ENCODE measurements around the gene LRBA. TPM values are rescaled to one million over a fixed set of nuclear protein-coding genes. Genes with fewer than 3 reads are reported as not detected.
"Not testable (repeated sequence)": the region's sequence is repeated elsewhere in the genome, so short reads cannot be mapped to it uniquely, and the experiment has no call there.

LRBA gene
- total RNA-seq, 1 donor from 2014 or later, result 39.9 TPM

DNA sequence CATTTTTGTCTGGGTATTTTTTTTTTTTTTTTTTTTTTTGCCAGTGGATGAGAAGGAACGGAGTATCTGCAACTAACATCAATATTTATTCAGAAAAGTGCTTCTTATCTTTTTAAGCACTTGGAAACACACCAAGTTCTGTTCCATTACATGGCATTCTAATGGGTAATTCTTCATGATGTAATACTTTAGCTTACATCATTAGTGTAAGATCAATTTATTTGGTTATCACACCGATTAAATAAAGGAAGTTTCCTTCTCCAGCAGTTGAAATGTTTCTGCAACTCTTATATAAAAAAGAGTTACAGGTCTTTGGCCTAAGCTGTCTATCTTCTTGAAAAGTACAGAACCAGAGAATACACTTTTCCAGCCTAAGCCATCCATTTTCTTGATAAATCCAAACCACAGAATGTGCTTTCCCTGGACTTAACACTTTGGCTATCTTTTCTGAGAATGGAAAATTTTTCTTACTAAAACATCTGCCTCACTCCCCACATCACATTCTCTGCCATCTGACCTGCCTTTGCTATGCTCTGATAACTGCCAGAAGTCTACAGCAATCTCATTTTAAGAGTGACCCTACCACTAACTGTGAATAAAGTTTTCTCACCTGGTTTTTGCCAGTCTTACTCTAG lies 625.1 kb downstream of the LRBA start:
- Histone ChIP-seq H3K4me1 (no peaks in the 10 kb centered on the region), H3K27me3 (no peaks in the 10 kb centered on the region), H3K4me3 (no peak overlapping the region), H3K36me3 (no peaks in the 10 kb centered on the region), H3K9me3 (no peaks in the 10 kb centered on the region), H3K27ac (no peak overlapping the region)
- DNase-seq (no peak), ATAC-seq (no peak)
- TF ChIP-seq, protein P1, sequence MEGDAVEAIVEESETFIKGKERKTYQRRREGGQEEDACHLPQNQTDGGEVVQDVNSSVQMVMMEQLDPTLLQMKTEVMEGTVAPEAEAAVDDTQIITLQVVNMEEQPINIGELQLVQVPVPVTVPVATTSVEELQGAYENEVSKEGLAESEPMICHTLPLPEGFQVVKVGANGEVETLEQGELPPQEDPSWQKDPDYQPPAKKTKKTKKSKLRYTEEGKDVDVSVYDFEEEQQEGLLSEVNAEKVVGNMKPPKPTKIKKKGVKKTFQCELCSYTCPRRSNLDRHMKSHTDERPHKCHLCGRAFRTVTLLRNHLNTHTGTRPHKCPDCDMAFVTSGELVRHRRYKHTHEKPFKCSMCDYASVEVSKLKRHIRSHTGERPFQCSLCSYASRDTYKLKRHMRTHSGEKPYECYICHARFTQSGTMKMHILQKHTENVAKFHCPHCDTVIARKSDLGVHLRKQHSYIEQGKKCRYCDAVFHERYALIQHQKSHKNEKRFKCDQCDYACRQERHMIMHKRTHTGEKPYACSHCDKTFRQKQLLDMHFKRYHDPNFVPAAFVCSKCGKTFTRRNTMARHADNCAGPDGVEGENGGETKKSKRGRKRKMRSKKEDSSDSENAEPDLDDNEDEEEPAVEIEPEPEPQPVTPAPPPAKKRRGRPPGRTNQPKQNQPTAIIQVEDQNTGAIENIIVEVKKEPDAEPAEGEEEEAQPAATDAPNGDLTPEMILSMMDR (IDR thresholded peaks at IDR 0.05), result no peak
- intact Hi-C loops (cut with DNase I), result no loop called here

- H3K4me3 ChIP-seq, result no peak overlapping the region
- no peak overlapping the region for H3K27ac ChIP-seq
- ATAC-seq (peak; percentile 76), DNase-seq (no peak)
- H3K36me3 ChIP-seq, result no peaks in the 10 kb centered on the region
- TF ChIP-seq, protein P1 (IDR thresholded peaks at IDR 0.05), result no peak
- intact Hi-C loops (cut with DNase I), result no loop called here
- no peaks in the 10 kb centered on the region for H3K9me3 ChIP-seq
- H3K4me1 ChIP-seq, result no peaks in the 10 kb centered on the region
- H3K27me3 ChIP-seq, result no peaks in the 10 kb centered on the region
These were observed 627.1 kb downstream of the LRBA start for GRCh38 chr4:150387981-150388380.

GRCh38 chr4:150386415-150386814 lies 628.7 kb downstream of the LRBA start:
- H3K36me3 ChIP-seq; ATAC-seq; H3K27me3 ChIP-seq; H3K9me3 ChIP-seq; H3K4me1 ChIP-seq; H3K4me3 ChIP-seq; H3K27ac ChIP-seq; DNase-seq; intact Hi-C loops (cut with DNase I): not testable (repeated sequence)

DNA sequence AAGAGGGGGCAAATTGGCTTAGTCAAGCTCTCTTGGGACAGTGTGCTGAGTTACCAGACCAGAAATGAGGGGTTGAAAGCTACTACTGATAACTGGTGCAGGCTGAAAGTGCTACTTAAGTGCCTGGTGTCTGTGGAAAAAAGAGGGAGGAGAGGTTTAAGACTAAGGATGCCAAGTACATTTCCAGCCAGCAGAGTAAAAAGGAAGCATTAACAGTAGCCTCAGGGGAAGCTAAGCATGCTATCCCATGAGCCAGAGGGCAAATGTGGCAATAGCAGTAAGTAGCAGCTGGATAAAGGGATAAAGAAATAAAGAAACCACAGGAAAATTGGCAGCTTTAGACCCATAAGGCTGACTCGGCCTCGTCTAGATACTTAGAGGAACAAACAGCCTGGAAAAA lies 629.5 kb downstream of the LRBA start:
- intact Hi-C loops (cut with DNase I), result no loop called here
- DNase-seq (no peak), ATAC-seq (no peak)
- Histone ChIP-seq H3K4me1 (no peaks in the 10 kb centered on the region), H3K27ac (no peak overlapping the region), H3K36me3 (no peaks in the 10 kb centered on the region), H3K27me3 (no peaks in the 10 kb centered on the region), H3K9me3 (no peaks in the 10 kb centered on the region), H3K4me3 (no peak overlapping the region)
- TF ChIP-seq, protein P1 (IDR thresholded peaks at IDR 0.05), result no peak

DNA sequence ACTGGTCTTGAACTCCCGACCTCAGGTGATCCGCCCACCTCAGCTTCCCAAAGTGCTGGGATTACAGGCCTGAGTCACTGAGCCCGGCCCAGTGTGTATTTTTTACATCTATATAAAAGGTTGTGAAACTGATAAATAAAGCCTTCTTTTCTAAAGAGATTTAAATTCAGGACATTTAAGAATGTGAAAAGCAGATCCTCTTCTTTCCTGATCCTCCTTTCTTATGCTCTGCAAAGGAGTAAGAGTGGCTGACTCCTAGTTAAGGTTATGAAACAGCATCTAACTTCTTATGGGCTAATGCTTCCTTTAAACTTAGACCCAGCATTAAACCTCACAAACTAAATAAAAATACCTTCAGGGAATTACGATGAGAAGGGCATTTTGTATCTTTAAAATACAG lies 630.8 kb downstream of the LRBA start:
- H3K27ac ChIP-seq, result no peak overlapping the region
- no peak overlapping the region for H3K4me3 ChIP-seq
- H3K4me1 ChIP-seq, result no peaks in the 10 kb centered on the region
- no peaks in the 10 kb centered on the region for H3K27me3 ChIP-seq
- intact Hi-C loops (cut with DNase I), result no loop called here
- H3K9me3 ChIP-seq, result no peaks in the 10 kb centered on the region
- H3K36me3 ChIP-seq, result no peaks in the 10 kb centered on the region
- TF ChIP-seq, protein P1 (IDR thresholded peaks at IDR 0.05), result no peak
- no peak for DNase-seq
- no peak for ATAC-seq

DNA sequence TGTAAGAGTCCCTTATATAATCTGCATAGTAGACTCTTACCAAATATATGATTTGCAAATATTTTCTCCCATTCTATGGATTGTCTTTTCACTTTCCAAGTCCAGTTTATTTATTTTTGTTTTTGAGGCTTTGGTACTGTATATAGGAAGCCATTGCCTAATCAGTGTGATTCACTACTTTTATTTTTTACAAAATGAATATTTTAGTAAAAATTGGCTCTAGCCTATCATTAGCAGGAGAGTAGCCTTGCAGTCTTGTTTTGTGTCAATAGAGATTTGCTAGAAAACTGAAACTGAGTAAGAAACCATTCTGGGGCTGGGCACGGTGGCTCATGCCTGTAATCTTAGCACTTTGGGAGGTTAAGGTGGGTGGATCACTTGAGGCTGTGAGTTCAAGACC lies 633.1 kb downstream of the LRBA start:
- Histone ChIP-seq H3K9me3 (no peaks in the 10 kb centered on the region), H3K4me3 (no peak overlapping the region), H3K36me3 (no peaks in the 10 kb centered on the region), H3K27me3 (no peaks in the 10 kb centered on the region), H3K27ac (no peak overlapping the region), H3K4me1 (no peaks in the 10 kb centered on the region)
- intact Hi-C loops (cut with DNase I), result no loop called here
- ATAC-seq, result no peak
- DNase-seq, result no peak
- TF ChIP-seq, protein P1 (IDR thresholded peaks at IDR 0.05), result no peak
